IMR-90 (cell line): ENCODE measurements around the gene AHDC1. TPM values are rescaled to one million over a fixed set of nuclear protein-coding genes. Genes with fewer than 3 reads are reported as not detected.
"Not testable (repeated sequence)": the region's sequence is repeated elsewhere in the genome, so short reads cannot be mapped to it uniquely, and the experiment has no call there.

Experiments
- ATAC-seq: fragments of 200-7000 bp; cut with Tn5 transposase; 2 replicates; pipeline ENCODE4 v1.9.1; 2020; ENCODE audit warnings: low read depth, mild to moderate bottlenecking, moderate library complexity
- BruUV-seq: library from RNA; stranded (reverse); fragments of 400-500 nt; replicated peaks from 2 replicates; lab custom pipeline; 2021; lab: Mats Ljungman, UMichigan
- CTCF ChIA-PET: fragments of 300-600 bp; formaldehyde crosslinking; extraction: SDS; loops from one replicate; lab custom pipeline; 2021; ENCODE audit warnings: antibody characterized with exemption; lab: Yijun Ruan, JAX
- POLR2A ChIA-PET: fragments of 300-600 bp; sonication (Branson Sonifier 250); formaldehyde crosslinking; loops from one replicate; lab custom pipeline; 2022; ENCODE audit warnings: antibody characterized with exemption; ENCODE audit not compliant: unreplicated experiment; lab: Charles Lee
- DNase-seq: peaks from one replicate; pipeline ENCODE4 v3.0.0; 2013
- H2AFZ ChIP-seq: replicated peaks from 2 replicates; pipeline ENCODE3; 2013; ENCODE audit warnings: low read length, mild to moderate bottlenecking; ENCODE audit not compliant: poor library complexity
- H2AK5ac ChIP-seq: 2 replicates; pipeline ENCODE4 v1.6.1; 2013; ENCODE audit warnings: low read depth, low read length, inconsistent platforms
- H2AK9ac ChIP-seq: replicated peaks from 2 replicates; pipeline ENCODE3; 2013; ENCODE audit warnings: mild to moderate bottlenecking, low read depth, low read length, moderate library complexity; ENCODE audit not compliant: poor library complexity
- H2BK120ac ChIP-seq: 2 replicates; pipeline ENCODE4 v1.6.1; 2013; ENCODE audit warnings: low read depth, low read length, inconsistent platforms
- H2BK15ac ChIP-seq: 3 replicates; pipeline ENCODE4 v1.6.1; 2013; ENCODE audit warnings: low read depth, low read length, inconsistent platforms
- H2BK20ac ChIP-seq: 2 replicates; pipeline ENCODE4 v1.6.1; 2013; ENCODE audit warnings: low read depth, mild to moderate bottlenecking, inconsistent platforms, low read length, moderate library complexity
- H2BK5ac ChIP-seq: 2 replicates; pipeline ENCODE4 v1.6.1; 2013; ENCODE audit warnings: mild to moderate bottlenecking, low read depth, low read length, inconsistent platforms; ENCODE audit not compliant: poor library complexity, severe bottlenecking
- H3K14ac ChIP-seq: replicated peaks from 2 replicates; pipeline ENCODE4 v1.6.1; 2013; ENCODE audit warnings: low read depth, low read length, inconsistent platforms
- H3K18ac ChIP-seq: 2 replicates; pipeline ENCODE4 v1.6.1; 2013; ENCODE audit warnings: low read depth, low read length, control low read depth
- H3K23ac ChIP-seq: 2 replicates; pipeline ENCODE4 v1.6.1; 2013; ENCODE audit warnings: low read depth, low read length, inconsistent platforms
- H3K27ac ChIP-seq: 2 replicates; pipeline ENCODE4 v1.5.1; 2013; ENCODE audit warnings: mild to moderate bottlenecking, control low read depth, low read length; ENCODE audit not compliant: insufficient read depth
- H3K27me3 ChIP-seq: 2 replicates; pipeline ENCODE4 v1.6.1; 2013; ENCODE audit warnings: low read length; ENCODE audit not compliant: control insufficient read depth, insufficient read depth
- H3K36me3 ChIP-seq: 2 replicates; pipeline ENCODE4 v1.6.1; 2013; ENCODE audit warnings: low read length, mixed read lengths; ENCODE audit not compliant: control insufficient read depth, insufficient read depth
- H3K4ac ChIP-seq: 2 replicates; pipeline ENCODE4 v1.6.1; 2013; ENCODE audit warnings: low read depth, low read length, inconsistent platforms
- H3K4me1 ChIP-seq: 2 replicates; pipeline ENCODE4 v1.6.1; 2013; ENCODE audit warnings: low read length, mixed read lengths; ENCODE audit not compliant: control insufficient read depth, insufficient read depth
- H3K4me2 ChIP-seq: 2 replicates; pipeline ENCODE4 v1.6.1; 2013; ENCODE audit warnings: low read depth, mild to moderate bottlenecking, control low read depth, low read length, moderate library complexity
- H3K4me3 ChIP-seq: 2 replicates; pipeline ENCODE4 v1.5.1; 2013; ENCODE audit warnings: low read depth, mild to moderate bottlenecking, control low read depth, low read length, moderate library complexity; ENCODE audit not compliant: insufficient read depth
- H3K56ac ChIP-seq: 2 replicates; pipeline ENCODE4 v1.6.1; 2013; ENCODE audit warnings: low read length, inconsistent platforms; ENCODE audit not compliant: insufficient read depth; ENCODE audit errors: extremely low read depth
- H3K79me1 ChIP-seq, 2 experiments: 2 replicates each; pipeline ENCODE4 v1.6.1; 2013; ENCODE audit warnings: low read length in 2 of 2, inconsistent platforms in 1 of 2, low read depth in 1 of 2
- H3K9ac ChIP-seq: 2 replicates; pipeline ENCODE4 v1.6.1; 2013; ENCODE audit warnings: low read depth, low read length, control low read depth
- H3K9me1 ChIP-seq: 2 replicates; pipeline ENCODE4 v1.6.1; 2013; ENCODE audit warnings: low read length, inconsistent platforms; ENCODE audit not compliant: insufficient read depth
- H3K9me3 ChIP-seq: 2 replicates; pipeline ENCODE4 v1.6.1; 2013; ENCODE audit warnings: low read length; ENCODE audit not compliant: control insufficient read depth, insufficient read depth
- H4K20me1 ChIP-seq: 2 replicates; pipeline ENCODE4 v1.6.1; 2013; ENCODE audit warnings: low read length, inconsistent platforms; ENCODE audit not compliant: insufficient read depth
- H4K5ac ChIP-seq: 2 replicates; pipeline ENCODE4 v1.6.1; 2013; ENCODE audit warnings: mild to moderate bottlenecking, low read depth, low read length, control low read depth
- H4K8ac ChIP-seq, 2 experiments: 2 replicates each; pipeline ENCODE4 v1.6.1; 2013; ENCODE audit warnings: low read depth in 2 of 2, low read length in 2 of 2, control low read depth in 1 of 2, inconsistent platforms in 1 of 2
- H4K91ac ChIP-seq: 2 replicates; pipeline ENCODE4 v1.6.1; 2013; ENCODE audit warnings: low read depth, low read length, inconsistent platforms; ENCODE audit not compliant: insufficient read depth
- WGBS, 2 experiments: methylation state at CpG; one replicate each; pipeline versions ENCODE4 v1.1.5 to v1.1.7; 2013; ENCODE audit warnings: missing lambda C conversion rate in 2 of 2; ENCODE audit not compliant: insufficient read length in 1 of 2; ENCODE audit errors: extremely low coverage in 2 of 2; 5-methylcytosine and 5-hydroxymethylcytosine counted together
- dilution Hi-C: fragments of 300-500 bp; cut with HindIII; formaldehyde crosslinking; loops from one replicate; pipeline ENCODE4 v1.14.3; 2018; ENCODE audit warnings: low sequenced_read_pairs; ENCODE audit not compliant: unreplicated experiment
- in situ Hi-C: fragments of 300-500 bp; cut with MboI; formaldehyde crosslinking; loops from 3 replicates; pipeline ENCODE4 v1.14.3; 2019; ENCODE audit warnings: low sequenced_read_pairs, inconsistent platforms, mixed read lengths
- intact Hi-C: fragments of 100-400 bp; cut with micrococcal nuclease; formaldehyde crosslinking; loops from 2 replicates; pipeline ENCODE4 v1.10.0; 2022
- polyA plus RNA-seq, 3 experiments: library from polyadenylated mRNA; depleted of rRNA; stranded (reverse); fragments of >200 nt; gene quantifications; 2 replicates each; pipeline ENCODE4 v1.2.3, GENCODE V29; 2012; ENCODE audit warnings: low replicate concordance in 1 of 3
- total RNA-seq: library from RNA; depleted of rRNA; stranded (reverse); fragments of >200 nt; gene quantifications from 2 replicates; pipeline ENCODE4 v1.2.3, GENCODE V29; 2012

Gene AHDC1
- total and polyA plus RNA-seq, 2 of the 4 experiments (the other 2 are of a cell fraction), result 2.0 to 11.6 TPM

DNA sequence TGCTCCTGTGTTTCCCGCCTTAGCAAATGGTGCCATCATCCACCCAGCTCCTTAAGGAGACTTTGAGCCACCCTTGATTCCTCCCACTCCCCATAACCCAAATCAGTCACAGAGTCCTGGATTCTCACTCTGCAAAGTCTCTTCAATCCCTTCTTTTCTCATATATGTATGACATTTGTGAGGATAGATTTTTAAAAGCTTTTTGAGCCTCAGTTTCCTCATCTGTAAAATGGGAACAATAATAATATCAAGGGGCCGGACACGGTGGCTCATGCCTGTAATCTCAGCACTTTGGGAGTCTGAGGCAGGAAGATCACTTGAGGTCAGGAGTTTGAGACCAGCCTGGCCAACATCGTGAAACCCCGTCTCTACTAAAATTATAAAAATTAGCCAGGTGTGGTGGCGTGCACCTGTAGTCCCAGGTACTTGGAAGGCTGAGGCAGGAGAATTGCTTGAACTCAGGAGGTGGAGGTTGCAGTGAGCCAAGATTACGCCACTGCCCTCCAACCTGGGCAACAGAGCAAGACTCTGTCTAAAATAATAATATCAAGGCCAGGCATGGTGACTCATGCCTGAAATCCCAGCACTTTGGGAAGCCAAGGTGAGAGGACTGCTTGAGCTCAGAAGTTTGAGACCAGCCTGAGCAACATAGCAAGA, 16.0 kb upstream of the AHDC1 start:
- CTCF ChIA-PET, result interaction anchor here (1.7 kb wide), 1 partner anchor 11 kb away, joined by 3 read pairs; no protein-coding TSS in a partner anchor
- H3K27ac ChIP-seq, H3K9me1 ChIP-seq, H2BK20ac ChIP-seq, H3K9ac ChIP-seq, H3K79me1 ChIP-seq, H3K36me3 ChIP-seq, H4K8ac ChIP-seq, H2BK5ac ChIP-seq, H3K4ac ChIP-seq, H4K91ac ChIP-seq, H3K9me3 ChIP-seq, H3K4me3 ChIP-seq, H3K4me1 ChIP-seq, H3K56ac ChIP-seq, BruUV-seq, in situ Hi-C loops, H3K14ac ChIP-seq, POLR2A ChIA-PET, DNase-seq, H2AK5ac ChIP-seq, H2BK15ac ChIP-seq, dilution Hi-C loops, H4K20me1 ChIP-seq, H3K23ac ChIP-seq, H3K4me2 ChIP-seq, H4K5ac ChIP-seq, H3K18ac ChIP-seq, H2AK9ac ChIP-seq, ATAC-seq, H2BK120ac ChIP-seq, intact Hi-C loops: not testable (repeated sequence)
- WGBS, 2 experiments, result 100% methylated on average over 1 of the region's 7 CpGs; no CpG with 5 or more reads in 1 of the 2 experiments
- Histone ChIP-seq H2AFZ (peak overlapping the region; percentile 33), H3K27me3 (peaks cover 21% of the 10 kb centered on the region)
